AG09319 (cell line): Measurements from ENCODE around the gene DUS4L.
"Not testable (repeated sequence)": the region's sequence is repeated elsewhere in the genome, so short reads cannot be mapped to it uniquely, and the experiment has no call there.

Experiments
- DNase-seq: peaks from one replicate; pipeline ENCODE4 v3.0.0-alpha.2; 2010; ENCODE audit warnings: low read depth; ENCODE audit errors: extremely low read depth
- CTCF ChIP-seq: IDR thresholded peaks from 2 replicates; pipeline ENCODE4 v1.5.1; 2011; ENCODE audit warnings: low read depth, mild to moderate bottlenecking, inconsistent platforms, low read length, moderate library complexity

DUS4L gene

GRCh38 chr7:107563775-107564552, at the start of gene DUS4L, which contains the start of gene COG5:
TSS of gene DUS4L (plus strand) at chr7:107563971. CDS start at chr7:107567071, 3,100 bp downstream.
TSS of gene COG5 (minus strand) at chr7:107563920. CDS start at chr7:107563896, 24 bp downstream.
- no peak for TF ChIP-seq CTCF
- no peak for DNase-seq

GRCh38 chr7:107526672-107527071, 37.1 kb upstream of the DUS4L start:
- no peak for DNase-seq
- no peak for TF ChIP-seq CTCF

- no peak for DNase-seq
These were observed 36.6 kb upstream of the DUS4L start for GRCh38 chr7:107527196-107527595.

GRCh38 chr7:107528461-107528860, 35.3 kb upstream of the DUS4L start:
- TF ChIP-seq CTCF = no peak

More at GRCh38 chr7:107527196-107527595, 36.6 kb upstream of the DUS4L start:
- no peak for TF ChIP-seq CTCF

GRCh38 chr7:107530751-107531150, 33.0 kb upstream of the DUS4L start:
- DNase-seq = no peak
- no peak for TF ChIP-seq CTCF

More at GRCh38 chr7:107528461-107528860, 35.3 kb upstream of the DUS4L start:
- DNase-seq = no peak

GRCh38 chr7:107534139-107534538, 29.6 kb upstream of the DUS4L start:
- no peak for DNase-seq
- TF ChIP-seq CTCF = no peak

- not testable (repeated sequence) for DNase-seq
These were observed 26.5 kb upstream of the DUS4L start for GRCh38 chr7:107537228-107537627.

GRCh38 chr7:107538001-107538400, 25.8 kb upstream of the DUS4L start:
- TF ChIP-seq CTCF = no peak
- no peak for DNase-seq
